HG02885 (cell line): ENCODE data around the gene QKI.
"Not testable (repeated sequence)": the region's sequence is repeated elsewhere in the genome, so short reads cannot be mapped to it uniquely, and the experiment has no call there.

Experiments
- ATAC-seq: cut with Tn5 transposase; IDR thresholded peaks from one replicate; pipeline ENCODE4 v1.9.1; 2021; ENCODE audit warnings: mild to moderate bottlenecking; ENCODE audit not compliant: unreplicated experiment, poor library complexity

The QKI gene

GRCh38 chr6:163414117-163414945 is at the start of gene QKI:
Gene QKI, plus strand, starts transcription at chr6:163414718. Its CDS starts 476 bp downstream, at chr6:163415194.
- peak; percentile 50 for ATAC-seq

- ATAC-seq = no peak
Measured at GRCh38 chr6:163366288-163366687, 48.2 kb upstream of the QKI start.

- ATAC-seq = no peak
Measured at GRCh38 chr6:163367497-163368183, 46.9 kb upstream of the QKI start.

GRCh38 chr6:163369141-163369540 is 45.4 kb upstream of the QKI start:
- ATAC-seq = no peak

GRCh38 chr6:163369628-163370365 is 44.7 kb upstream of the QKI start:
- no peak for ATAC-seq

GRCh38 chr6:163370464-163371117 is 43.9 kb upstream of the QKI start:
- ATAC-seq = no peak

GRCh38 chr6:163371129-163371528 is 43.4 kb upstream of the QKI start:
- no peak for ATAC-seq

GRCh38 chr6:163373240-163373639 is 41.3 kb upstream of the QKI start:
- ATAC-seq = no peak

- no peak for ATAC-seq
Measured at GRCh38 chr6:163375361-163375760, 39.2 kb upstream of the QKI start.

- no peak for ATAC-seq
Measured at GRCh38 chr6:163376187-163376586, 38.3 kb upstream of the QKI start.

GRCh38 chr6:163377561-163377960 is 37.0 kb upstream of the QKI start:
- ATAC-seq = no peak

- no peak for ATAC-seq
Measured at GRCh38 chr6:163380216-163380615, 34.3 kb upstream of the QKI start.

- ATAC-seq = no peak
Measured at GRCh38 chr6:163381118-163381756, 33.3 kb upstream of the QKI start.

- ATAC-seq = not testable (repeated sequence)
Measured at GRCh38 chr6:163383396-163383795, 31.1 kb upstream of the QKI start.

- no peak for ATAC-seq
Measured at GRCh38 chr6:163383912-163384311, 30.6 kb upstream of the QKI start.

GRCh38 chr6:163384510-163384909 is 30.0 kb upstream of the QKI start:
- no peak for ATAC-seq

GRCh38 chr6:163385503-163385902 is 29.0 kb upstream of the QKI start:
- ATAC-seq = not testable (repeated sequence)

GRCh38 chr6:163386329-163386908 is 28.1 kb upstream of the QKI start:
- no peak for ATAC-seq

GRCh38 chr6:163387317-163387716 is 27.2 kb upstream of the QKI start:
- no peak for ATAC-seq

GRCh38 chr6:163389354-163389753 is 25.2 kb upstream of the QKI start:
- no peak for ATAC-seq
